ENCODE measurements around the gene RSPO3. TPM values are rescaled to one million over a fixed set of nuclear protein-coding genes. Genes with fewer than 3 reads are reported as not detected.

RSPO3 gene
- total RNA-seq, 1 experiment from 2014 or later, result not detected

DNA sequence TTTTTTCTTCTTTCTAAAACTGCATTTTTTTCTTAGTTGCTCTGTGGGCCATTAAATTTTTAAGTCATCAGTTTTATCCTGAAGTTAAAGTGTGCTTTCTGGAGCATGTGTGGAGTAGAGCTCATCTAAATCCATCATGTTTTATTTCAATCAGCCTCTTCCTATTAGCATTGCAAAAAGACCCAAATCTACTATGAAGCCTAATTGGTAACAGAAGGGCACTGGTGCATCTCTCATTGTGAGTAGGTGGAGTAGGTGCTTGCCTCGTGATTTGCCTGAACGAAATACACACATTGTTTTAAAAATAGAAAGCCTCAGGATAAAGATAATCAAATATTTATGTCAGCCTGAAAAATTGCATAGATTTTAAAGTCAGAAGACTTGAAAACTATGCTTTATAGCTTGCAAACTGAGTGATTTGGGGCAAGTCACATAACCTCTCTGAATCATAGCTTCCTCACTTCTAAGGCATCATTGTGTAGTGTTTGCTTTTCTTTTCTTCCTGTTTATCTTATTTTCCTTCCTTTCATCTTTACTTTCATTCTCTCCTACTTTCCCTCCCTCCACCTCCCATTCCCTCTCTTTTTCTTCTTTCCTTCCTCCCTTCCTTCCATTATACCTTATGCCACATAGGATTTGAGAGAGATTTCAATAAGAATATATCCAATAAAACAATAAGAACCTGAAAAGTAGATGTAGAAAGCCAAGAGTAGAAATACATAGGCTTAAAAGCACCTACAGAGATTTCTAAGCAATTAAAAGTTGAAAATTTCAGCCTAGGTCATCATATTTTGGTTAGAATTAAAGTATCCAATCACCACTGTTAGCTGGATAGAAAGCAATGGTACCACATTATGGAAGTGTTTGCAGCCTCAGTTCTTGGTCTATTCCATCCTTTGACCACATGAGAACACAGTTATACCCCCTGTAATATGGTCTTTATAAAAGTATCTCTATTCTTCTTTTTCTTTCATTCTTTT is 98.6 kb downstream of the RSPO3 start:
- no peak for DNase-seq (ENCODE audit: low read depth, low spot score)
- H3K4me2 ChIP-seq (ENCODE audit: low read length), result no peak overlapping the region
- no peak overlapping the region for H3K9ac ChIP-seq (ENCODE audit: low read length)
- ChIA-PET CTCF (no interaction called here), POLR2A (no interaction called here), RAD21 (ENCODE audit: low non-redundant PET in 1 of 2, low total read pairs in 2 of 2, uncharacterized antibody in 2 of 2, unreplicated experiment in 2 of 2) (no interaction called here)
- H3K4me1 ChIP-seq (ENCODE audit: control insufficient read depth in 1 of 2, insufficient read depth in 2 of 2, low read length in 2 of 2), result no peaks in the 10 kb centered on the region
- BruUV-seq (replicated peaks), result no TSS peak
- H3K27ac ChIP-seq (ENCODE audit: low read depth, low read length), result no peak overlapping the region
- no peaks in the 10 kb centered on the region for H4K20me1 ChIP-seq (ENCODE audit: insufficient read depth)
- H3K79me2 ChIP-seq (ENCODE audit: insufficient read depth, low read length), result no peaks in the 10 kb centered on the region
- H3K9me2 ChIP-seq (ENCODE audit: insufficient read depth), result no peaks in the 10 kb centered on the region
- H3K36me3 ChIP-seq (ENCODE audit: control insufficient read depth in 1 of 2, insufficient read depth in 2 of 2, low read length in 2 of 2), result no peaks in the 10 kb centered on the region
- no peak overlapping the region for H3K4me3 ChIP-seq (replicated peaks in 1 of 2; ENCODE audit: low read depth in 1 of 2, low read length in 2 of 2)
- no peak for ATAC-seq
- TF ChIP-seq, protein P1, sequence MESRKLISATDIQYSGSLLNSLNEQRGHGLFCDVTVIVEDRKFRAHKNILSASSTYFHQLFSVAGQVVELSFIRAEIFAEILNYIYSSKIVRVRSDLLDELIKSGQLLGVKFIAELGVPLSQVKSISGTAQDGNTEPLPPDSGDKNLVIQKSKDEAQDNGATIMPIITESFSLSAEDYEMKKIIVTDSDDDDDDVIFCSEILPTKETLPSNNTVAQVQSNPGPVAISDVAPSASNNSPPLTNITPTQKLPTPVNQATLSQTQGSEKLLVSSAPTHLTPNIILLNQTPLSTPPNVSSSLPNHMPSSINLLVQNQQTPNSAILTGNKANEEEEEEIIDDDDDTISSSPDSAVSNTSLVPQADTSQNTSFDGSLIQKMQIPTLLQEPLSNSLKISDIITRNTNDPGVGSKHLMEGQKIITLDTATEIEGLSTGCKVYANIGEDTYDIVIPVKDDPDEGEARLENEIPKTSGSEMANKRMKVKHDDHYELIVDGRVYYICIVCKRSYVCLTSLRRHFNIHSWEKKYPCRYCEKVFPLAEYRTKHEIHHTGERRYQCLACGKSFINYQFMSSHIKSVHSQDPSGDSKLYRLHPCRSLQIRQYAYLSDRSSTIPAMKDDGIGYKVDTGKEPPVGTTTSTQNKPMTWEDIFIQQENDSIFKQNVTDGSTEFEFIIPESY (IDR thresholded peaks at IDR 0.05; ENCODE audit: extremely low read depth, insufficient replicate concordance, low read length), result no peak
- TF ChIP-seq EGR1 (IDR thresholded peaks at IDR 0.05; ENCODE audit: low read depth) (no peak), ZFX (IDR thresholded peaks at IDR 0.05) (no peak), POLR2A (IDR thresholded peaks at IDR 0.05; ENCODE audit: borderline replicate concordance, extremely low read depth, insufficient read depth, insufficient read length) (no peak), RAD21 (IDR thresholded peaks at IDR 0.05; ENCODE audit: low read depth) (no peak), ELF1 (IDR thresholded peaks at IDR 0.05; ENCODE audit: borderline replicate concordance, low read depth) (no peak), CEBPB (IDR thresholded peaks at IDR 0.05; ENCODE audit: low read depth) (no peak), SRF (IDR thresholded peaks at IDR 0.05; ENCODE audit: low read depth) (no peak), JUND (IDR thresholded peaks at IDR 0.05) (no peak), EZH2phosphoT487 (IDR thresholded peaks at IDR 0.05; ENCODE audit: borderline replicate concordance) (no peak), POLR2AphosphoS5 (IDR thresholded peaks at IDR 0.05; ENCODE audit: low read depth, low read length) (no peak), CTCF (IDR thresholded peaks at IDR 0.05 in 2 of 3, conservative IDR thresholded peaks at IDR 0.05 in 1 of 3; ENCODE audit: borderline replicate concordance in 1 of 3, insufficient read depth in 1 of 3, low read depth in 2 of 3, low read length in 2 of 3) (no peak)
- TF ChIP-seq, protein P2, sequence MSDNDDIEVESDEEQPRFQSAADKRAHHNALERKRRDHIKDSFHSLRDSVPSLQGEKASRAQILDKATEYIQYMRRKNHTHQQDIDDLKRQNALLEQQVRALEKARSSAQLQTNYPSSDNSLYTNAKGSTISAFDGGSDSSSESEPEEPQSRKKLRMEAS (IDR thresholded peaks at IDR 0.05), result no peak
- TF ChIP-seq, protein P3, sequence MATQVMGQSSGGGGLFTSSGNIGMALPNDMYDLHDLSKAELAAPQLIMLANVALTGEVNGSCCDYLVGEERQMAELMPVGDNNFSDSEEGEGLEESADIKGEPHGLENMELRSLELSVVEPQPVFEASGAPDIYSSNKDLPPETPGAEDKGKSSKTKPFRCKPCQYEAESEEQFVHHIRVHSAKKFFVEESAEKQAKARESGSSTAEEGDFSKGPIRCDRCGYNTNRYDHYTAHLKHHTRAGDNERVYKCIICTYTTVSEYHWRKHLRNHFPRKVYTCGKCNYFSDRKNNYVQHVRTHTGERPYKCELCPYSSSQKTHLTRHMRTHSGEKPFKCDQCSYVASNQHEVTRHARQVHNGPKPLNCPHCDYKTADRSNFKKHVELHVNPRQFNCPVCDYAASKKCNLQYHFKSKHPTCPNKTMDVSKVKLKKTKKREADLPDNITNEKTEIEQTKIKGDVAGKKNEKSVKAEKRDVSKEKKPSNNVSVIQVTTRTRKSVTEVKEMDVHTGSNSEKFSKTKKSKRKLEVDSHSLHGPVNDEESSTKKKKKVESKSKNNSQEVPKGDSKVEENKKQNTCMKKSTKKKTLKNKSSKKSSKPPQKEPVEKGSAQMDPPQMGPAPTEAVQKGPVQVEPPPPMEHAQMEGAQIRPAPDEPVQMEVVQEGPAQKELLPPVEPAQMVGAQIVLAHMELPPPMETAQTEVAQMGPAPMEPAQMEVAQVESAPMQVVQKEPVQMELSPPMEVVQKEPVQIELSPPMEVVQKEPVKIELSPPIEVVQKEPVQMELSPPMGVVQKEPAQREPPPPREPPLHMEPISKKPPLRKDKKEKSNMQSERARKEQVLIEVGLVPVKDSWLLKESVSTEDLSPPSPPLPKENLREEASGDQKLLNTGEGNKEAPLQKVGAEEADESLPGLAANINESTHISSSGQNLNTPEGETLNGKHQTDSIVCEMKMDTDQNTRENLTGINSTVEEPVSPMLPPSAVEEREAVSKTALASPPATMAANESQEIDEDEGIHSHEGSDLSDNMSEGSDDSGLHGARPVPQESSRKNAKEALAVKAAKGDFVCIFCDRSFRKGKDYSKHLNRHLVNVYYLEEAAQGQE (IDR thresholded peaks at IDR 0.05; ENCODE audit: low read depth), result no peak
- no peaks in the 10 kb centered on the region for H3K9me3 ChIP-seq (ENCODE audit: control insufficient read depth in 1 of 2, insufficient read depth in 1 of 2, low read depth in 1 of 2, low read length in 2 of 2)
- H2AFZ ChIP-seq (ENCODE audit: low read depth, low read length, poor library complexity, severe bottlenecking), result no peak overlapping the region
- intact Hi-C loops (cut with micrococcal nuclease), result no loop called here
- H3K27me3 ChIP-seq (ENCODE audit: insufficient read depth, low read length), result no peaks in the 10 kb centered on the region
